H9 (cell line): ENCODE measurements around the gene LMLN. TPM values are rescaled to one million over a fixed set of nuclear protein-coding genes. Genes with fewer than 3 reads are reported as not detected.

Source experiments
- DNase-seq: peaks from one replicate; pipeline ENCODE4 v3.0.0-alpha.2; 2017
- H2AFZ ChIP-seq: one replicate; pipeline ENCODE4 v1.6.1; 2013; ENCODE audit warnings: mild to moderate bottlenecking, low read length, control low read depth, moderate library complexity
- H2AK5ac ChIP-seq: 2 replicates; pipeline ENCODE4 v1.6.1; 2013; ENCODE audit warnings: low read length, control low read depth, mixed read lengths; ENCODE audit not compliant: insufficient read length
- H2BK120ac ChIP-seq: one replicate; pipeline ENCODE4 v1.6.1; 2013; ENCODE audit warnings: low read depth, mild to moderate bottlenecking, low read length, control low read depth, inconsistent platforms; ENCODE audit not compliant: poor library complexity, severe bottlenecking
- H2BK12ac ChIP-seq: 2 replicates; pipeline ENCODE4 v1.6.1; 2013; ENCODE audit warnings: low read length, control low read depth, mixed read lengths, low read depth; ENCODE audit not compliant: insufficient read length
- H2BK15ac ChIP-seq: 2 replicates; pipeline ENCODE4 v1.6.1; 2013; ENCODE audit warnings: low read depth, low read length, control low read depth
- H2BK20ac ChIP-seq: one replicate; pipeline ENCODE4 v1.6.1; 2013; ENCODE audit warnings: low read depth, mild to moderate bottlenecking, low read length, control low read depth, inconsistent platforms; ENCODE audit not compliant: poor library complexity, severe bottlenecking
- H2BK5ac ChIP-seq: 2 replicates; pipeline ENCODE4 v1.6.1; 2013; ENCODE audit warnings: low read length, control low read depth, mixed read lengths; ENCODE audit not compliant: insufficient read length
- H3K14ac ChIP-seq: 2 replicates; pipeline ENCODE4 v1.6.1; 2013; ENCODE audit warnings: low read length, control low read depth; ENCODE audit not compliant: insufficient read depth
- H3K18ac ChIP-seq: 2 replicates; pipeline ENCODE4 v1.6.1; 2013; ENCODE audit warnings: low read depth, mild to moderate bottlenecking, mixed read lengths, low read length, control low read depth; ENCODE audit not compliant: insufficient read length
- H3K23ac ChIP-seq: 2 replicates; pipeline ENCODE4 v1.6.1; 2013; ENCODE audit warnings: low read length, control low read depth, mixed read lengths, low read depth; ENCODE audit not compliant: insufficient read length
- H3K23me2 ChIP-seq: 2 replicates; pipeline ENCODE4 v1.6.1; 2013; ENCODE audit warnings: low read depth, mild to moderate bottlenecking, mixed read lengths, low read length, control low read depth; ENCODE audit not compliant: insufficient read length, poor library complexity, severe bottlenecking
- H3K27ac ChIP-seq: 2 replicates; pipeline ENCODE4 v1.5.1; 2013; ENCODE audit warnings: low read length, control low read depth, mixed read lengths, low read depth; ENCODE audit not compliant: insufficient read length
- H3K27me3 ChIP-seq: 2 replicates; pipeline ENCODE4 v1.6.1; 2013; ENCODE audit warnings: low read length, control low read depth, inconsistent platforms; ENCODE audit not compliant: insufficient read depth
- H3K4ac ChIP-seq: 2 replicates; pipeline ENCODE4 v1.6.1; 2013; ENCODE audit warnings: low read depth, mild to moderate bottlenecking, control low read depth, inconsistent platforms, low read length, moderate library complexity
- H3K4me1 ChIP-seq: 2 replicates; pipeline ENCODE4 v1.6.1; 2013; ENCODE audit warnings: low read length, control low read depth, inconsistent platforms; ENCODE audit not compliant: insufficient read depth
- H3K4me2 ChIP-seq: 2 replicates; pipeline ENCODE4 v1.6.1; 2013; ENCODE audit warnings: low read length, control low read depth, mixed read lengths; ENCODE audit not compliant: insufficient read length, insufficient read depth
- H3K56ac ChIP-seq: 2 replicates; pipeline ENCODE4 v1.6.1; 2013; ENCODE audit warnings: low read depth, mild to moderate bottlenecking, mixed read lengths, low read length, control low read depth; ENCODE audit not compliant: insufficient read length
- H3K79me1 ChIP-seq: 2 replicates; pipeline ENCODE4 v1.6.1; 2013; ENCODE audit warnings: low read depth, mild to moderate bottlenecking, moderate library complexity, low read length, control low read depth, inconsistent platforms; ENCODE audit not compliant: insufficient read depth, poor library complexity, severe bottlenecking
- H3K79me2 ChIP-seq: 2 replicates; pipeline ENCODE4 v1.6.1; 2013; ENCODE audit warnings: low read length, control low read depth, inconsistent platforms; ENCODE audit not compliant: insufficient read depth
- H3K9ac ChIP-seq: 2 replicates; pipeline ENCODE4 v1.6.1; 2013; ENCODE audit warnings: low read length, control low read depth, mixed read lengths; ENCODE audit not compliant: insufficient read length; ENCODE audit errors: extremely low read depth
- H3K9me3 ChIP-seq: one replicate; pipeline ENCODE4 v1.6.1; 2013; ENCODE audit warnings: low read depth, low read length, inconsistent platforms; ENCODE audit not compliant: control insufficient read depth
- H3T11ph ChIP-seq: one replicate; pipeline ENCODE4 v1.6.1; 2013; ENCODE audit warnings: mild to moderate bottlenecking, low read length, control low read depth, inconsistent platforms
- H4K20me1 ChIP-seq: one replicate; pipeline ENCODE4 v1.6.1; 2013; ENCODE audit not compliant: control insufficient read depth, insufficient read length, insufficient read depth
- H4K5ac ChIP-seq: 2 replicates; pipeline ENCODE4 v1.6.1; 2013; ENCODE audit warnings: low read depth, mild to moderate bottlenecking, mixed read lengths, low read length, control low read depth; ENCODE audit not compliant: insufficient read length
- H4K8ac ChIP-seq: replicated peaks from 2 replicates; pipeline ENCODE4 v1.6.1; 2013; ENCODE audit warnings: low read length, control low read depth, mixed read lengths, low read depth; ENCODE audit not compliant: insufficient read length
- H4K91ac ChIP-seq: 2 replicates; pipeline ENCODE4 v1.6.1; 2013; ENCODE audit warnings: low read depth, mild to moderate bottlenecking, moderate library complexity, mixed read lengths, low read length, control low read depth; ENCODE audit not compliant: insufficient read length
- H3K27ac Mint-ChIP-seq, 3 experiments: 2 replicates in 2 of 3; 3 replicates in 1 of 3; pipeline ENCODE4 v1.8.0; 2020 to 2021; ENCODE audit warnings: mixed read lengths in 3 of 3, mild to moderate bottlenecking in 1 of 3, moderate library complexity in 1 of 3
- H3K27me3 Mint-ChIP-seq: 2 replicates; pipeline ENCODE4 v1.8.0; 2021; ENCODE audit warnings: low read depth, mild to moderate bottlenecking, moderate library complexity, mixed read lengths
- H3K36me3 Mint-ChIP-seq, 3 experiments: 2 replicates in 2 of 3; 3 replicates in 1 of 3; pipeline ENCODE4 v1.8.0; 2020 to 2021; ENCODE audit warnings: low read depth in 3 of 3, mixed read lengths in 3 of 3; ENCODE audit not compliant: insufficient read depth in 1 of 3
- H3K4me1 Mint-ChIP-seq, 2 experiments: 2 replicates each; pipeline ENCODE4 v1.8.0; 2020; ENCODE audit warnings: mixed read lengths in 2 of 2
- H3K4me3 Mint-ChIP-seq, 2 experiments: 2 replicates in 1 of 2; 3 replicates in 1 of 2; pipeline ENCODE4 v1.8.0; 2020 to 2021; ENCODE audit warnings: mild to moderate bottlenecking in 2 of 2, mixed read lengths in 2 of 2, moderate library complexity in 1 of 2
- H3K9me3 Mint-ChIP-seq, 2 experiments: 2 replicates in 1 of 2; 3 replicates in 1 of 2; pipeline ENCODE4 v1.8.0; 2020; ENCODE audit warnings: mild to moderate bottlenecking in 2 of 2, mixed read lengths in 2 of 2, moderate library complexity in 1 of 2
- WGBS: extraction: QIAGEN DNeasy Blood & Tissue Kit; methylation state at CpG from one replicate; pipeline ENCODE4 v1.1.7; 2013; ENCODE audit warnings: missing lambda C conversion rate, low lambda C conversion rate, mixed read lengths; ENCODE audit not compliant: insufficient read length; ENCODE audit errors: extremely low coverage; 5-methylcytosine and 5-hydroxymethylcytosine counted together
- total RNA-seq: library from RNA; stranded (reverse); gene quantifications from 2 replicates; pipeline ENCODE4 v1.2.1, GENCODE V29; 2021
- TF ChIP-seq, protein P1 (sequence below): fragments of 200-600 bp; sonication (generic); conservative IDR thresholded peaks from 3 replicates; pipeline ENCODE4 v1.8.0; 2021; ENCODE audit warnings: antibody characterized with exemption, mild to moderate bottlenecking

LMLN gene
- total RNA-seq, 1 experiment from 2014 or later, result 3.8 TPM

- Histone ChIP-seq H2BK20ac (no peak overlapping the region), H4K91ac (peak overlapping the region; percentile 51), H2AK5ac (peak overlapping the region; percentile 70), H4K8ac (peak overlapping the region; percentile 99), H2BK5ac (peak overlapping the region; percentile 85), H3K27ac (peak overlapping the region; percentile 91), H3K14ac (peak overlapping the region; percentile 97; the same call in 1 of the 2 replicates), H2BK120ac (no peak overlapping the region), H3K79me1 (peaks cover 7% of the 10 kb centered on the region), H3K56ac (peak overlapping the region; percentile 89), H3K4me1 (no peaks in the 10 kb centered on the region), H3K27me3 (no peaks in the 10 kb centered on the region), H3K23ac (no peak overlapping the region), H3K23me2 (peaks cover 10% of the 10 kb centered on the region), H4K5ac (peak overlapping the region; percentile 99), H3T11ph (no peak overlapping the region), H2BK12ac (no peak overlapping the region), H3K9ac (peak overlapping the region; percentile 100), H4K20me1 (no peaks in the 10 kb centered on the region), H3K9me3 (no peaks in the 10 kb centered on the region), H3K4me2 (peak overlapping the region; percentile 64), H3K79me2 (peaks cover 11% of the 10 kb centered on the region; the same call in 1 of the 2 replicates), H3K4ac (peak overlapping the region; percentile 67; the same call in 1 of the 2 replicates), H2AFZ (no peak overlapping the region), H3K18ac (peak overlapping the region; percentile 95), H2BK15ac (no peak overlapping the region)
- TF ChIP-seq, protein P1, sequence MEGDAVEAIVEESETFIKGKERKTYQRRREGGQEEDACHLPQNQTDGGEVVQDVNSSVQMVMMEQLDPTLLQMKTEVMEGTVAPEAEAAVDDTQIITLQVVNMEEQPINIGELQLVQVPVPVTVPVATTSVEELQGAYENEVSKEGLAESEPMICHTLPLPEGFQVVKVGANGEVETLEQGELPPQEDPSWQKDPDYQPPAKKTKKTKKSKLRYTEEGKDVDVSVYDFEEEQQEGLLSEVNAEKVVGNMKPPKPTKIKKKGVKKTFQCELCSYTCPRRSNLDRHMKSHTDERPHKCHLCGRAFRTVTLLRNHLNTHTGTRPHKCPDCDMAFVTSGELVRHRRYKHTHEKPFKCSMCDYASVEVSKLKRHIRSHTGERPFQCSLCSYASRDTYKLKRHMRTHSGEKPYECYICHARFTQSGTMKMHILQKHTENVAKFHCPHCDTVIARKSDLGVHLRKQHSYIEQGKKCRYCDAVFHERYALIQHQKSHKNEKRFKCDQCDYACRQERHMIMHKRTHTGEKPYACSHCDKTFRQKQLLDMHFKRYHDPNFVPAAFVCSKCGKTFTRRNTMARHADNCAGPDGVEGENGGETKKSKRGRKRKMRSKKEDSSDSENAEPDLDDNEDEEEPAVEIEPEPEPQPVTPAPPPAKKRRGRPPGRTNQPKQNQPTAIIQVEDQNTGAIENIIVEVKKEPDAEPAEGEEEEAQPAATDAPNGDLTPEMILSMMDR, result no peak
- H3K36me3 Mint-ChIP-seq, result peaks cover 46 to 55% (median 50%) of the 10 kb centered on the region in 3 experiments
- peak overlapping the region; percentile 98 to 99 for H3K4me3 Mint-ChIP-seq
- WGBS, result no CpG with 5 or more reads among the region's 11 CpGs
- no peak for DNase-seq
- H3K9me3 Mint-ChIP-seq, result peaks cover 0 to 2% of the 10 kb centered on the region in 2 experiments; a peak in 1 of 5 replicates
- peak overlapping the region; percentile 100 for H3K27ac Mint-ChIP-seq
- no peaks in the 10 kb centered on the region; the same call in 1 of the 2 replicates for H3K27me3 Mint-ChIP-seq
- H3K4me1 Mint-ChIP-seq, result peaks cover 27 to 42% of the 10 kb centered on the region in 2 experiments
Observed at GRCh38 chr3:197950677-197951061, 9.3 kb upstream of the LMLN start.
